ENCODE results near the gene SEPTIN10. TPM values are rescaled to one million over a fixed set of nuclear protein-coding genes. Genes with fewer than 3 reads are reported as not detected.
A peak's percentile ranks its signal among the peaks of the same experiment; 100 is the strongest.
"Not testable (repeated sequence)": the region's sequence is repeated elsewhere in the genome, so short reads cannot be mapped to it uniquely, and the experiment has no call there.

Gene SEPTIN10
- total RNA-seq, 1 donor from 2014 or later, result 63.1 TPM

DNA sequence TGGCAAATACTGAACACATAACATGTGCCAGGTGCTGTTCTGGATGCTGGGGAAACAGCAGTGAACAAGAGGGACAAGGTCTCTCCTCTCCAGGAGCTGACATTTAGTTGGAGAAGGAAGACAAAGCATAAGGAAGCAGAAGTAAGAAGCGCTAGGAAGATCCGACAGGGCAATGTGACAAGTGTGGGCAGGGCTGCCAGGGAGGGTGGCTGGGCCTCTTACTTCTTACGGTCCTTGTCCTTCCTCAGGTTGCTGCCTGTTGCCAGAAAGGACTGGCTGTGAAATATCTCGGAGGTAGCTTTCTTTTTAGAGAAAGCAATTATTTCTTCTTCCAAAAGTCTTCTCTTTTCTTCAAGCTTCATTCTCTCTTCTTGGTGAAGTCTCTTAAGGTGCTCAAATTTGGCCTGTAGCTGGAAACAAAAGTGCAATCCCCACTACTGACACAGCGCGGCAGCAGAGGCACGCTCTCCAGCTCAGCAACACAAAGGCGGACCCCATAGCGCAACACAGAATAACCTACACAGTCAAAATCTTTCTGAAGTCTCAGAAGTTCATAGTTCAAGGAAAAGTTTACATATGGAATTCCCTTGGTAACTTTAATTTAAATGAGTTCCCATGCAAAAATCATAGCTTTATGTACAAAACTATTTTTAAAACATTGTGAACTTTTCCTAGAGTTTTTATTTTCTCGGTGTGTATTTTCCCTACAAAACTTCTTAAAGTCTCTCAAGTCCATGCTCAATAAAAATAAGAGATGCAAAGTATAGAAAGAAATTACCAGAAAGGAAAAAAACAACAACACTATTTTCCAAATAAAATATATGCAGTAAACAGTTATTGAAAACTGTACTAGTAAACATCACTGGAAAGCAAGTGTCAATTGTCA, 67.7 kb downstream of the SEPTIN10 start:
- peak; percentile 67 for DNase-seq (ENCODE audit: low spot score)

DNA sequence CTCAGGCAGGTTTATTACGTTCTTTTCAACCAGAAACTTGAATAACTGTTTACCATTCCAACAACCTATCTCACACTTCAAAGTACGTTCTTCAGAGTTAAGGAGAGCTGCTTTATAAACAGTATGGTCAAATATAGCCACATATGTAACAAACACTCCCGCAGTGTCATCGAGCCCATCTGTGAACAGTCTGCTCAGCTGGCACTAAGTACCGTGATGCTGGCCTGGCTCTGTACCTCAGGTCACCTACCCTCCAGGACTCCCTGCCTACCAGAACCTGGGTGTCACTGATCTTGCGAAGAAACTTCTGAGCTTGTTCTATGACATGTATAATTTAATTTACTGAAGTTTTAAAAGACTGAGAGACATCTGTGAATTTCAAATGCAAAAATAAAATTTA, 71.4 kb downstream of the SEPTIN10 start:
- DNase-seq (ENCODE audit: low spot score), result no peak

- no peak for DNase-seq (ENCODE audit: low spot score)
These were observed 75.2 kb downstream of the SEPTIN10 start for GRCh38 chr2:109538546-109538945.

DNA sequence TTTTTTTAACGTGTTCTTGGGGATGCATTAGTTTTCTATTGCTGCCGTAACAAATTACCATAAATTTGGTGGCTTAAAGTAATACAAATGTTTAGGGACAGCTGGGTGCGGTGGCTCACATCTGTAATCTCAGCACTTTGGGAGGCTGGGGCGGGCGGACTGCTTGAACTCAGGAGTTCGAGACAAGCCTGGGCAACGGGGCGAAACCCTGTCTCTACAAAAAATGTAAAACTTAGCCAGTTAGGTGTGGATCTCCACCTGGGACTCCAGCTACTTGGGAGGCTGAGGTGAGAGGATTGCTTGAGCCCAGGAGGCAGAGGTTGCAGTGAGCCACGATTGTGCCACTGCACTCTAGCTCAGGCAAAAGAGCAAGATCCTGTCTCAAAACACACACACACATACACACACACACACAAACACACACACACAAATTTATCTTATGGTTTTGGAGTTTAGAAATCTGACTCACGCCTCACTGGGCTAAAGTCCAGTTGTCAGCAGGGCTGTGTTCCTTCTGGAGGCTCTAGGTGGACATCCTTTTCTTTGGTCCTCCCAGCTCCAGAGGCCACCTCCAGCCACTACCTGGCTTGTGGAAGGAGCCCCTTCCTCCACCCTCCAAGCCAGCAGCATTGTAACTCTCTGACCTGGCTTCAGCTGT, 76.1 kb downstream of the SEPTIN10 start:
- no peak for DNase-seq (ENCODE audit: low spot score)

- DNase-seq (ENCODE audit: low spot score), result not testable (repeated sequence)
These were observed 77.2 kb downstream of the SEPTIN10 start for GRCh38 chr2:109536556-109536955.

GRCh38 chr2:109535217-109535946, 78.4 kb downstream of the SEPTIN10 start:
- DNase-seq (ENCODE audit: low spot score), result no peak

- no peak for DNase-seq (ENCODE audit: low spot score)
These were observed 79.9 kb downstream of the SEPTIN10 start for GRCh38 chr2:109533823-109534222.

DNA sequence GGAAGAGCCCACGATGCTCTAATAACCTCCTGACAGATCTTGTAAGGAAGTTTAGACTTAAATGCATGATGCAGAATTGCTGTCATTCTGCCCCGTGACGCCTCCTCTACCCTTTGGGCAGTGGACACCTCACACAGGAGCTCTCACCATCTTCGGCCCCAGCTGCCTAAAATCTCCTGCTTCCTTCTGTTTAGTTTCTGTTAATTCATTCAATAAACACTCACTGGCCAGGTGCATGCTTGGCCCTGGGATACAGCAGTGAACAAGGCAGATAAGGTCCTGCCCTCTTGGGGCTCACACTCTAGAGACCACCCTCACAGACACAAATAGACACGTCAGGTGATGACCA, 81.1 kb downstream of the SEPTIN10 start:
- no peak for DNase-seq (ENCODE audit: low spot score)

GRCh38 chr2:109531896-109532727, 81.7 kb downstream of the SEPTIN10 start:
- no peak for DNase-seq (ENCODE audit: low spot score)

GRCh38 chr2:109531221-109531620, 82.5 kb downstream of the SEPTIN10 start:
- DNase-seq (ENCODE audit: low spot score), result no peak

DNA sequence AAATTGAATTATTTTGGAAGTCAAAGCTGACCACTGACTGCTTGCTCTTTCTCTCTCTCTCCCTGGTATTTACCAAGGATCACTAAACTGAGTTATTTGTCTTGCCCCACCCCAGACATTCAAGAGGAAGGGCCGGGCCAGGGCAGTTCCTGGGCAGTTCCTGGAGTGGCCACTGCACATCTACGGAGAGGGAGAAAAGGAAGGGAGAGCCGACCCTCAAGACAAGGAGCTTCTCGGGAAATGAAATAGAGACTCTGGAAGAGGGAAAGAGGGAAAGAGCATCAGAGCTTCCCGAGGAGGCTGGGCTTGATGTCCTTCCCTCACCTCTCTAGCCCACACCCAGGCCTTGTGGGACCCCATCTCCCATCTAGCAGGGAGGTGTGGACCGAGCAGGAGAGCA, 83.1 kb downstream of the SEPTIN10 start:
- no peak for DNase-seq (ENCODE audit: low spot score)

DNA sequence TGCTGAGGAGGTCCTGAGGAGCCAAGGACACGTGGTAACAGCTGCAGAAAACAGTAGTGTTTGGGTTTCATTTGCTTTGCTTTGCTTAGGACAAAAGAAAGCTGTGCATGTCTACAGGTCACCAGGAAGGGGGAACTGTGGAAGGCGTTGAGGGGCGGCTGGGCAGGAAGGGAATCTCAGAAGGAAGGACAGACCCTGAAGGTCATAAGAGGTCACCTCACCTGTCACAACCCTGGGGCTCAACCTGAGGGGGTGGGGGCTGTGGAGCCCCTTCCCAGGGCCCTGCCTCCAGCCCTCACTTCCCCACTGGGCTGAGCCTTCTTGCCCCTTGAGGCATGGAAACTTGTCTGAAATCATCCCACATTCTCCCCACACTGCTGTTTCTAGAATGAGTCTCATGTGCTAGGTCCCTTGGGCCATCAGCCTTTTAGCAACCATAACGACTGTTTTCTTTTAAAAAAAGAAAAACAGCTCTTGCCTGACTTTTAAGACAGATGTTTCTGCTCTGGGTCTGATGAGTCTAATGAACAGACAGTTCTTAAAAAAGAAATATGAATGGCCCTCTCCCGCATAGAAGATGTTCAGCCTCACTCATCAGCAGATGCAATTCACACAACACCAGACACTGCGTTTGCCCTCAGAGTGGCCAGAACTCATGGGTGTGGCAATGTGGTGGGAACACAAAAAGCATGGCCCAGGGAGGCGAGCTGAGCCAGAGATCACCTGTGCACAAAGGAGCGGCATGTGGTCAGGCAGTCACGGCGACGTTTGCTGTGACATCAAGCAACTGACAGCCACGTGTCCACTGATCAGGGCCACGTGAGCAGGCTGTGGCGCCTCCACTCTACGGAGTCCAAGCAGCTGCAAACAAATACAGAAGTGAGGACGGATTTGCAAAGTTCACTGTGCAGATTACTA, 84.0 kb downstream of the SEPTIN10 start:
- DNase-seq (ENCODE audit: low spot score), result no peak

DNA sequence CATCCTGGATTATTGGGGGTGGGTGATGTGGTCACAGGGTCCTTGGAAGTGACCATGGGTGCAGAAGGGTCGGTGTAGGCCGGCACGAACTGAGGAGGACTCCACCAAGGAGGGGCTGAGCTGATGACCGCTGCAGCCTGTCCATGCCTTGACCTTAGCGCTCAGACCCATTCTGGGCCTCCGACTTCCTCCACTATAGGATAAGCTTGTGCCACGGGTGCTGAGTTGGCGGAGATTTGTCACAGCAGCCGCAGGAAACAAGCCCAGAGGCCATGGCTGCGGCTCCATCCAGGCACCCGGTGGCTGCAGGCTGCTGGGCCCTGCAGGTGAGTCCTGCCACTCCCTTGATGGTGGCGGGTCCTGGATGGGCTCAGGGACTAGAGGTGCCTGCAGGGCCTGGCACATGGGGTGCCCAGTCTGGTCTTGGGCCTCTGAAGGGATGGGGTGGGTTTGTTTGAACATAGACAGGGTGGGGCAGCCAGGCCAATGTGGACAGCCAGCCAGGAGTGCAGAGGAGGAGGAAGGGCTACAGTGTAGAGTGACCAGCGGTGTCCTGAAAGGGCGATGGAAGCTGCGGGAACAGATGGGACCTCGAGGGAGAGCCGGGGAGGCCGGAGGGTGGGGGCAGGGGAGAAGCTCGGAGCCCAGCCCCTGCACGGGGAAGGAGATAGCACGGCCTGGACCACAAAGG, 84.8 kb downstream of the SEPTIN10 start:
- no peak for DNase-seq (ENCODE audit: low spot score)

- DNase-seq (ENCODE audit: low spot score), result no peak
These were observed 85.7 kb downstream of the SEPTIN10 start for GRCh38 chr2:109527846-109528705.

DNA sequence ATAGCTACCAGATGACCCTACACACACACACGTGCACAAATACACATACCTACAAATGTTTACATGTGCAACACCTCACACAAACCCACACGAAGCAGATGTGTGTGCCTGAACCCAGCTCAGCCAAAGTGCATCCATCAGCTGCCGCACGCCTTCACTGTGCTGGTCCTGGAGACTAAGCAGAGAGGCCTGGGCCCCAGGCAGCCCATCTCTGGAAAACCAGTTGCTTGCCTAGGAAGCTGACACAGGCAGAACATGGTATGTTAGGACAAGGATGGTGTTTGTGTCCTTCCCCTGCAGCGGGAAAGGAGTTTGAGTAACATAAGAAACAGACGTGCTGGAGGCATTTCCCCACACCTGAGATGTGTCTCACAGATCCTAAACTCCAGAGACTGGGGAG, 86.7 kb downstream of the SEPTIN10 start:
- DNase-seq (ENCODE audit: low spot score), result no peak

- no peak for DNase-seq (ENCODE audit: low spot score)
These were observed 87.3 kb downstream of the SEPTIN10 start for GRCh38 chr2:109526442-109526970.

DNA sequence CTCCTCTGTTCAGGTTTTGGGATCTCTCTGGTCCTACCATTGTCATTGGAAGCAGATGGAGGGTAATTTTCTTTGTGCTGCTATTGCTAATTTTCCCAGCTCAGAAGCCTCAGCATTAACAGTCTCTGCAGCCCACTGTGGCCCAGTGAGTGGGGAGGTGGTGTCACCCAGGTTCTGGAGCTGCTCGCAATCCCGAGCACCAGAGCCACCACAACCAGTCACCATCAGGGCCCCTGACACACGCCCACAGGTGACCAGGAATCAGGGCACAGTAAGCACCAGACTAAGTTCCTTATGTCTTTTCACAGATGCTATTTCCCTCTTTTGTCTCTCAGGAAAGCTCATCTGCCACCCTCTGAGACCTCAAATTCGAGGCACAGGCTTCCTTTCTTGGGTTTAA, 87.9 kb downstream of the SEPTIN10 start:
- DNase-seq (ENCODE audit: low spot score), result no peak

- DNase-seq (ENCODE audit: low spot score), result no peak
These were observed 90.0 kb downstream of the SEPTIN10 start for GRCh38 chr2:109523536-109524361.

All from mucosa of gallbladder (tissue), 1 donor.